Dedifferentiated amniotic fluid mesenchymal stem cell (primary cell): Measurements from ENCODE around the gene BAHCC1.

ENCODE experiments used
- DNase-seq: peaks from one replicate; pipeline ENCODE4 v3.0.0-alpha.2; 2016; ENCODE audit errors: extremely low spot score

The BAHCC1 gene

GRCh38 chr17:81461607-81462500 lies 66.6 kb downstream of the BAHCC1 start:
- no peak for DNase-seq

- no peak for DNase-seq
Measured at GRCh38 chr17:81462506-81463125, 67.4 kb downstream of the BAHCC1 start.

DNA sequence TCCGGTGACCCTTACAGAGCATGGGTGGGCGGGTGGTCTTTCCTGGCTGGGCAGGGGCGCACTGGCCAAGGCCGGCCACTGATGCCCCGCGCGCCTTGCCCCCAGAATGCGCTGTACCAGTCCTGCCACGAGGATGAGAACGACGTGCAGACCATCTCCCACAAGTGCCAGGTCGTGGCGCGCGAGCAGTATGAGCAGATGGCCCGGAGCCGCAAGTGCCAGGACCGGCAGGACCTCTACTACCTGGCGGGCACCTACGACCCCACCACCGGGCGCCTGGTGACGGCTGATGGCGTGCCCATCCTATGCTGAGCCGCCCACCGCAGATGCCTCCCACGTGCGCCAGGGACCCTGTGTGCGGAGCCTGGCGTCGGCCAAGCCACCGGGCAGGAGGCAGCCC lies 68.2 kb downstream of the BAHCC1 start:
- DNase-seq = no peak

- no peak for DNase-seq
Measured at GRCh38 chr17:81464586-81464985, 69.3 kb downstream of the BAHCC1 start.

GRCh38 chr17:81465910-81466309 lies 70.7 kb downstream of the BAHCC1 start:
- DNase-seq = no peak

DNA sequence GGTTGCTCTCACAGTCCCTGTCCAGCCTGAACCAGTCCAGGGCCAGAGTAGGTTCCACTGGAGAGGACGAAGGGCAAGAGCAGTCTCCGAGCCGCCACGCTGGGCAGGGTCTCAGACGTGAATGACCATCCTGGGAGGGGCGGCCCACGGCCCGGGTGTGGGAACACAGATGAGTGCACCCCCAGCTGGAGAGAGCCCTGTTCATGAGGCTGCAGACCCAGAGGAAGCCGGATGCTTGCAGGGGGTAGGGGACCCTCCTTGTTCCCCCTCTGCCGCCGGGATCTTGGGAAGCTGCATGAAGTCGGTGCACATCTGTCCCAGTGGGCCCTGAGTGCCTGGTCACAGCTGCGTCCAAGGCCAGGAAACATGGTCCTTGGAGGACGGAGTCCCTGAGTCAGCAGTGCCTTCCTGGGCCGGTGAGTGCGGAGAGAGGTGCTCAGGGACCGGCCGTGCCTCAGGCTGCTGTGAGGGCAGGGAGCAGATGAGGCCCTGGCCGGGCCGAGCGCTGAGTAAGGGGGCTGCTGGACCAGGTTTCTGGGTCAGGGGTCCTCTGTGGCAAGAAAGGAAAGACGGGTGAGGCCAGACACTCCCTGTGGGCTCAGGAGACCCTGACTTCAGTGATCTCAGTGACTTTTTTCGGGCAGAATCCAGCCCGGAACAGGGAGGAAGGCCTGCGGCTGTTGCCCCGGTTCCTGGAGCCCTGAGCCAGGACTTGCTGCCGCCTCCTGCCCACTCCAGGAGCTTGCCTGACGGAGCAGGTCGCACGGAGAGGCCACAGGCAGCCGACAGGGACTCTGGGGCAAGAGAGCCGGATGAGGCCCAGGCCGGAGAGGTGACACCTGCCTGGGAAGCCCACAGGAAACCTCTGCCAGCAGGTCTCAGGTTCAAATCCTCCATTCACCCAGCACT lies 71.6 kb downstream of the BAHCC1 start:
- DNase-seq = no peak

GRCh38 chr17:81468111-81468769 lies 73.0 kb downstream of the BAHCC1 start:
- DNase-seq = no peak

- no peak for DNase-seq
Measured at GRCh38 chr17:81468770-81469121, 73.5 kb downstream of the BAHCC1 start.

DNA sequence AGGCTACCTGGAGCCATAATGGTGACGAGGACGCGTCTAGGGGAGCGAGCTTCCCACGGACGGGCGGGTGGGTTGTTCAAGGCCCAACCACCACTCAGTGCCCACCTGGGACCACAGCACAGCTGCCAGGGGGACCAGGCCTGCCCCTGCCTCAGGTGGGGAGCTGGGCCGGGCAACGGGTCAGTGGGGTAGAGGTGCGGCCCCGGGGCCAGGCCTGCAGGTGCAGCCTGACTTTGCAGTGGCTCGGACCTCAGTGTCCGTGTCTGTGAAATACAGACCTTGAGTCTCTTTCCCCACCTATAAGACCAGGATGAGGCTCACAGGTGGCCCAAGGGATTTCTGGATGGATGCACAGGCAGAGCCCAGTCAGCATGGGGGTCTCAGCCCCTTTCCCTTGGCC lies 74.0 kb downstream of the BAHCC1 start:
- no peak for DNase-seq

- DNase-seq = no peak
Measured at GRCh38 chr17:81470270-81470943, 75.2 kb downstream of the BAHCC1 start.

- DNase-seq = no peak
Measured at GRCh38 chr17:81470944-81471817, 75.9 kb downstream of the BAHCC1 start.

DNA sequence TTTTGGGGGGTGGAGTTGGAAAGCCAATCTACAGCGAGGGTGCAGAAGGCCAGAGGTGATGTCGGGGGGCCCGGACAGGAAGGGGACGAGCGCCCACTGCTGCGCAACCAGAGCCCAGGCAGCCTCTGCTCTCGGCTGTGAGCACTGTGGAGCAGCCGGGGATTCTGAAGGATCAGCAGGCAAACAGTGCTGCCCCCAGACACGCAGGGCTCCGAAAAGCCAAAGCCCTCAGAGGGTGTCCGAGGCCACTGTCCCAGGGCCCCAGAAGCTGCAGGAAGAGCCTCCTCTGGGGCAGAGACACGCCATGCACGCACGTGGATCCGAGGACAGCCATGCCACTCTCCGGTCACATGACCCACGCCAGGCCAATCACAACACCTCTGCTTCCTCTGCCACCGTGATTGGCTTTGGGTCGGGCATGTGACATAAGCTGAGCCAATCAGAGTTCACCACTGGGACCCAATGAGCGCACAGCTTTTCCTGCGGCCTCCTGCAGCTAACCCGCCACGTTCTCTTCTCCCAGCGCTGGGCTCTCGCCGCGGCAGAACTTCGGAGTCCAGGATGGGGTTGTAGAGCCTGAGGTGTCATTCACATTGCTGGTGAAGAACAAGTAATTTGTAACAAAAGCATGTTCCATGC lies 76.7 kb downstream of the BAHCC1 start:
- no peak for DNase-seq

- DNase-seq = no peak
Measured at GRCh38 chr17:81473019-81473418, 77.8 kb downstream of the BAHCC1 start.

DNA sequence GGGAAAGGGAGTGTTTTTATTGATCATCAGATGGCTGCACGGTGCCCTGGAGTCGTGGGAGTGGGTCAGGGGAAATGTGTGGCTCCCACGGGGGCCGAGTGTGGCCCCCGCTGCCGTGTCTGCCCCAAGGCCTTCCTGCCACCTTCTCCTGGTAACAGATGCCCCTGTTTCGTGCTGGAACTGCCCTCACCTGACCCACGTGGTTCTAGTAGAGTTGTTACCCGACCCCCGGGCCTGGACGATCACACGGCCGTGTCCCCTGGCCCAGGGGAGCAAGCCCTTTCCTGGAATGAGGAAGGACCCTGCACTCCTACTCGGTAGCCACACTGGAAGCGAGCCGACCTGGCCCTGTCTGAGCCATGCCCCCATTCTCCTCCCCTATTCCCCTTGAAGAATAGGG lies 79.7 kb downstream of the BAHCC1 start:
- no peak for DNase-seq

- DNase-seq = no peak
Measured at GRCh38 chr17:81476097-81476496, 80.8 kb downstream of the BAHCC1 start.

DNA sequence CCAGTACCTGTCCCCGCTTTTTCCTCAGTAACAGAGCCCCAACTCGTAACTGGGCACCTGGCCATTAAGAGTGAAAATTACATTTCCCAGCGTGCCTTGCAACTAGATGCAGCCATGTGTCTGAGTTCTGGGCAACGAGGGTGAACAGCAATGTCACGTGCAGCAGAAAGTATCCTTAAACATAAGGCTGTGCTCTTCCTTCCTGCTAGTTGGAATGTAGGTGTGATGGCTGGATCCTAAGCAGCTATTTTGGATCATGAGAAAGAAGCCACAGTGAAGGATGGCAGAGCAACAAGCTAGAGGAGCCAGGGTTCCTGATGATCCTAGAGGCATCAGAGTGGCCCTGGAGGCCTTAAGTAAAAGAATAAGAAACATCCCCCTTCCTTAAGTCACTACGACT lies 81.4 kb downstream of the BAHCC1 start:
- DNase-seq = no peak

DNA sequence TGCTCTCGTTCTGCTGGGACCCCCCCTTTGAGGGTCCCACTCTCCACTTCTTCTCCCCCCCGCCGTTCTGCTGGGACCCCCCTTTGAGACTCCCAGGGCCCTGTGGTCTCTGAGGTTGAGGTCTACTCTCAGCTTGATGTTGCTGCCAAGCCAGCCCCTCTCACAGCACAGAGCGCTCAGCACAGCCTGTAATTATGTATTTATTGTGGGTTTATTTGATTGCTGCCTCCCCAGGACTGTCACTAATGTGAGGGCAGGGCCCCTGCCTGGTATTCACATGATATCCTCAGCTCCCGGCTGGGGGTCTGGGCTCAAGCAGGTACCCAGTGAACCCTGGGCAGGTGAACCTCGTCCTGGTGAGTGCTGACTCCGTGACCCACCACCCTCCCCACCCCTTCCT lies 81.9 kb downstream of the BAHCC1 start:
- no peak for DNase-seq

GRCh38 chr17:81478119-81478518 lies 82.9 kb downstream of the BAHCC1 start:
- DNase-seq = no peak

DNA sequence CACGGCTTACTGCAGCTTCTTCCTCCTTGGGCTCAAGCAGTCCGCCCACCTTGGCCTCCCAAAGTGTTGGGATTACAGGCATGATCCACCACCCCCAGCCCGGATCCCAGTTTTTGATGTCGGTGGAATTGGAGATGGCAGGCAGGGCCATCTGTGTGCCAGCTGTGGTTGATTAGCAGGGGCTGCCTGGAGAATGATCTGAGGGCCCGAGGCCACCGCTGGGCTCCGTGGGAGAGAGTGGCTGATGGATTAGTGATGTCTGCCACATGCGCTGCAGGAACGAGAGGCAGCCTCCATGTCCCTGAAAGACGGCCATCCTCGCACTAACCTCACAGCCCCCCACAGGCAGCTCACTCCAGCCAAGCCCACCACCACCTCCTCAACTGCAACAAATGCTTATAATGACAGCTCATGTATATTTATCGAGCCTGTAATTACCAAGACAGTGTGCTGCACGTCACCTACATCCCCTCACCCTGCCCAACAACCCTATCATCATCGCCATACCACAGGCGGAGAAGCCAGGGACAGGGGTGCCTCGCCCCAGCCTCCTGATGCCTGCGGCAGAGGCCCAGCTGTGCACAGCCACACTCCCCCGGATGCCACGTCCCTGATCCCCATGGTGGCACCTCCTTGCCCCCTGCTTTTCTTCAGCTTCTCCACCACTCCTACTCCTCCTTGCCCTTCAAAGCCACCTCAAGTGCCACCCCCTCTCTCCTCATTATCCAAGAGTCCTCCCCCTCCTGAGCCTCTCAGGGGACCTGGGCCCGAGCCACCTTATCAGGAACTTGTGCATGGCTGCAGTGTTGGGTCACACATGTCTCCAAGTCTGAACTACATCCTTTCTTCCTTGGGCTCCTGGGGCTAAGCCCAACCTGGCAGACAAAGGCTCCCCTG lies 84.2 kb downstream of the BAHCC1 start:
- DNase-seq = no peak
